Parietal lobe (tissue), 1 donor: ENCODE measurements around the gene MAFG. TPM values are rescaled to one million over a fixed set of nuclear protein-coding genes. Genes with fewer than 3 reads are reported as not detected.

Experiments used
- total RNA-seq: library from RNA; depleted of rRNA; stranded (reverse); fragments of >200 nt; gene quantifications from one replicate; pipeline ENCODE4 v1.2.3, GENCODE V29; 2014

Gene MAFG
- 17.8 TPM for total RNA-seq

DNA sequence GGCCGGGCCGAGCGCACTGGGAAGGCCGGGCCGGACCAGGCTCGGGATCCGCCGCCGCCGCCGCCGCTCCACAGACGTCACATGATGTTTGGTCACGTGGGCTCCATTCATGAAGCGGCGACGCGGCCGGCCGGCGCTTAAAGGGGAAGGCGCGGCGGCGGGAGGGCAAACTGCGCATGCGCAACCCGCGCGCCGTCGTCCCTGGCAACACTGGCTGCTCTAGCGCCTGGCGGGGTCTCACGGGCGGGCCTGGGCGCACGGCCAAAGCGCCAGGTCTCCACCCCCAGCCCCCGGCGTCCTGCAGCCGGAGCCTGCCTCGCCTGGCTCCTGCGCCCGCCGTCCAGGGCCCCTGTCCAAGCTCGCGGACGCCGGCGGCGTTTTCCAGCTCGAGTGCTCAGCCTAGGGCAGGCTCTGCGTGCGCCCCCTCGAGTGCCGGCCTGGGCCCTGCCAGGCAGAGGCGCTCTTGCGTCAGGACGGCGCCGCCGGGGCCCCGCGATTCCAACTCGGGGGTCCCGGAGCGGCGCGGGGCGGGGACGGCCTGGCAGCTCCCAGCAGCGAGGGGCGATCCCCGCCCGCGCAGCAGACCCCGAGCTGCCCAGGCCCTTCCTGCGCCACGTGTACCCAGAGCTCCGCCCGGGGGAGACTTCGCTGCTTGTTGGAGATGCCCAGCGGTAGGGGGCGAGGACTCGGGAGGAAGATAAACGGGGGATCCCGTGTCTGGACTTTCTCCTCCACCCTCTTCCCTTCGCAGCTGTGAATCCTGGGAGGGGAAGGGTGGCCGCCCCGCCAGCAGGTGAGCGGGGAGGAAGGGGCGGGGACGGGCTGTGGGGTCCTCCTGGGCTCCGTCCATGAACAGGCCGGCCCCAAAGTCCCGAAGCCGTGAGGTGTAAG is at the start of gene MAFG:
TSS of gene MAFG (minus strand) at position 83 of the 891 bp plus-strand sequence. CDS start 4,550 bp downstream, outside the sequence.

DNA sequence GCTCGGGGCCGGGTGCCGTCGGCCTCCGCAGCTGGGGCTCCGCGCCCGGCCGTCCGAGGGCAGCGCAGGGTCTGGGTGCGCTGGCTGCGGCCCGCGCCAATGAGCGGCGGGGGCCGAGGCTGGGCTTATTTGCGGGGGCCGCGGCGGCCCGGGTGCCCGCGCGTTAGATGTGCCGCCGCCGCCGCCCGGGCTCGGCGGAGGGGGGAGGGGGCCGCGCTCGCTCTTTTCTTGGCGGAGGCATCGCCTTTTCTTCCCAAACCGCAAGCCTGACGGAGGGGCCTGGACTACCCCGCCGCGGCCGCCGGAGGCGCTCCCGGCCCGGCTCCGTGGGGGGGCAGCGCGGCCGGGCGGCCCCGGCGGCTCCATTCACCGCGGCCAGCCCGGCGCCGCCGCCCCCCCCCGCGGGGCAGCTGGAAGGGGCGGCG is 33.6 kb upstream of the MAFG start, which contains the start of gene NOTUM:
TSS of gene NOTUM (minus strand) at position 101 of the 425 bp plus-strand sequence. CDS start 278 bp downstream, outside the sequence.

DNA sequence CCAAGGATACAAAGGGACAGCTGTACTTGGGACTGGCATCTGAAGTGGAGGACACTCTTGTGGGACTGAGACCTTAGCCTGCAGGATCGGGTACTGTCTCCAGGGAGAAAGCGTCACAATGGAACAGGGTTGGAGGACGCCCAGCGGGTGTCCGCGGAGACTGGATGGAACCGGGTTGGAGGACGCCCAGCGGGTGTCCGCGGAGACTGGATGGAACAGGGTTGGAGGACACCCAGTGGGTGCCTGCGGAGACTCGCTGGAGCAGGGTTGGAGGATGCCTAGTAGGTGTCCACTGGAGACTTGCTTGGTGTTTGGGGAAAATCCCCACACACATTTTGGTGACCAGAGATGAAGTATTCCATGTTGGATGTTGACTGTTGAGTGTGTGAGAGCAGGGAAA is 19.7 kb upstream of the MAFG start, which contains the start of gene MYADML2:
TSS of gene MYADML2 (minus strand) at position 45 of the 400 bp plus-strand sequence. CDS start 5,492 bp downstream, outside the sequence.

DNA sequence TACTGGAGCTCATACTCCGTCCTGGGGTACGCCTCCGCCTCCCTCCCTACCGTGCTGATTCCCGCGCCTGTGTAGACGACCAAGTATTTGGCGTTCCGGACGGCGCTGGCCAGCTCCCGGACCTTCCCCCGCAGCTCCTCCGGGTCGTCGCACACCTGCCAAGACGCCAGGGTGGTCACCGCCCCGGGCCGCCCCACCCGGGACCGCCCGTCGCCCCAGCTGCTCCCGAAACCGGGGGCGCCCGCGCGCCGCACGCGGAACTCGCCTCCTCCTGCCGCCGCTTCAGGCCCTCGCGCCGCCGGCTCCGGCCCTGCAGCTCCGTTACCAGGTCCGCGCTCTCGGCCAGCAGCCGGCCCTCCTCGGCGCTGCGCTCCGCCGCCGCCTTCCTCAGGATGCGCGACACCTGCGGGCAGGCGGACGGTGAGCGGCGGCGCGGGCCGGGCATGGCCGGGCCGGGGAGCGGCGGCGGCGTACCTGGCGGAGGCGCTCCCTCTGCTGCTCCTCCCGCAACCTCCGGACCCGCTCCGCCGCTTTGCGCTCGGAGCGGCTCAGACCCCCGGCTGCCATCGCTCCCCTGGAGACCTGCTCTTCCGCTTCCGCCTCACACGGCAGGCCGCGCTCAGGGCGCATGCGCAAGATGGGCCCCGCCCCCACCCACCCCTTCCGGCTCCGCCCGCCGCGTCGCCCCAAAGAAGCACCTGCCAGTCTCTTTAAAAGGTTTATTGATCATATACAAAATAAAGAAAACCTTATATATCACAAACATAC is 9.8 kb downstream of the MAFG start, which contains the start of gene SIRT7:
TSS of gene SIRT7 (minus strand) at position 612 of the 768 bp plus-strand sequence. CDS start at position 567, 45 bp downstream.

DNA sequence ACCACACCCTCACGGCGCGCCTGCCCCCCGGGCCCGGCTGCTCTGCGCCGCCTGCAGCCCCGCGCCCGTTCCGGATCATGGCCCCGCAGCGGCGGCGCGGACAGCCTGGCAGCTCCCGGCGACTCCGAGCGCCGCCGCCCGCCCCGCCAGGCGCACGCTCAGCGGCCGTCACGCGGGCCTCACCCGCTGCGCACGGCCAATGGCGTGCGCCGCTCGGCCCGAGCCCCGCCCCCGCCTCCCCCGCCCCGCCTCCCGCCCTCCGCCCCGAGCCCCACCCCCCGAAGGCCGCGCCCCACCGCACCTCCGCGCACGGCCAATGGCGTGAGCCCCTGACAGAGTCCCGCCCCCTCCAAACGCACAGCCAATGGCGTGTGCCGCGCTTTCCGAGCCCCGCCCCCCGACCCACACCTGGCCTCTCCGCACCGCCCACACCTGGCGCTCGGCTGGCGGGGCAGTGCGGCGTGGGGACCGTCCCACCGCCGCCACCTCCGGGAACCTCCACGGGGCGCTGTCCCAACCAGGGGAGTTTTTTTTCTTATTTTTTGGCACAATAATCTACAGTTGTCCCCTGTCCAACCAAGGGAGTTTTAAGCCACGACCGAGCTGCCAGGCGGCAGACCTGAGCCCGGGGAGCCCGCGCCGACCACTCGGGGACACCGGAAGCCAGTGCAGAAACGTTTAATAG is 16.1 kb downstream of the MAFG start, which contains the start of gene PCYT2:
TSS of gene PCYT2 (minus strand) at position 123 of the 685 bp plus-strand sequence. CDS start at position 79, 44 bp downstream.

DNA sequence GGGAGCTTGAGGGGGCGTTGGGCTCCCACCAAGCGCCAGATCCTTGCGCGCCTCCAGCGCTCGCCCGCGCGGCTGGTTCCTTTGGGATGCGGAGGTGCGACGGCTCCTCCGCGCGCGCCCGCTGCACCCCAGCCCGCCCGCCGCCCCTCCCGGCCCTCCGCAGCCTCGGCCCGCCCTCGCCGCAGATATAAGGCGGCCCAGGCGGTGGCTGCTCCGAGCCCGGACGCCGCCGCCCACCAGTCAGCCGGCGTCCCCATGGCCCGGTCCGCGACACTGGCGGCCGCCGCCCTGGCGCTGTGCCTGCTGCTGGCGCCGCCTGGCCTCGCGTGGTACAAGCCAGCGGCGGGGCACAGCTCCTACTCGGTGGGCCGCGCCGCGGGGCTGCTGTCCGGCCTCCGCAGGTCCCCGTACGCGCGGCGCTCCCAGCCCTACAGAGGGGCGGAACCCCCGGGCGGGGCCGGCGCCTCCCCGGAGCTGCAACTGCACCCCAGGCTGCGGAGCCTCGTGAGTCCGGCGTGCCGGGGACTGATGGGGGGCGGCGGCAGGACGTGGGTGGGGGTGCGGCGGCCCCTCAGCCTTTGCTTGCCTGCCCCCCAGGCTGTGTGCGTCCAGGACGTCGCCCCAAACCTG is 25.4 kb downstream of the MAFG start, which contains the start of gene NPB:
TSS of gene NPB (plus strand) at position 216 of the 630 bp plus-strand sequence. CDS start at position 256, 40 bp downstream.

DNA sequence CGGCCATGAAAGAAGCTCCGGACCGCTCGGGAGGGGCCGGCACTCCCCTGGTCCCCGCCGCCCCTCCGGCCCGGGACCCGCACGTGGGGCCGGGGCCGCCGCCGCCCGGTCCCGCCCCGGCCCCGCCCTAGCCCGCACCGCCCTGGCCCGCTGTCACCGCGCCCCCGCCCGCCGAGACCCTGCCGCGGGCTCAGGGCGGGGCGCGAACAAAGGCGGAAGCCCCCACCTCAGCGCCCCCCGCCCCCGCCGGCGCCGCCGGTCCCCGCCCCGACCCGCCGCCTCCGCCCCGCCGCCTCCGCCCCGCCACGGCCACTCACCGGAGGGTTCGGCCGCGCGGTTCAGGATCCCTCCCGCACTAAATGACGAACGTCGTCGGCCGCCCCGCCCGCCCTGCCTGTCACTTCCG is 56.6 kb downstream of the MAFG start, which contains the start of gene ARHGDIA:
TSS of gene ARHGDIA (minus strand) at position 357 of the 406 bp plus-strand sequence. CDS start 1,407 bp downstream, outside the sequence.

Other genes with a start within 250 kb of the MAFG start
- gene ARL16, start 243.9 kb downstream of the MAFG start, total RNA-seq = 31.9 TPM
- 67.9 TPM for gene HGS, start 243.7 kb downstream of the MAFG start, total RNA-seq
- gene MRPL12, start 224.4 kb downstream of the MAFG start, total RNA-seq = 4.7 TPM
- gene SLC25A10, start 215.5 kb downstream of the MAFG start, total RNA-seq = 6.6 TPM
- not detected for gene GCGR, start 123.6 kb downstream of the MAFG start, total RNA-seq
- gene MCRIP1, start 94.4 kb downstream of the MAFG start, total RNA-seq = 69.2 TPM
- gene PPP1R27, start 92.7 kb downstream of the MAFG start, total RNA-seq = not detected
- gene P4HB, start 67.2 kb downstream of the MAFG start, total RNA-seq = 87.0 TPM
- 57.6 TPM for gene ARHGDIA, start 56.4 kb downstream of the MAFG start, total RNA-seq
- gene ALYREF, start 36.1 kb downstream of the MAFG start, total RNA-seq = 62.3 TPM
- 57.0 TPM for gene ANAPC11, start 36.0 kb downstream of the MAFG start, total RNA-seq
- gene NPB, start 25.5 kb downstream of the MAFG start, total RNA-seq = 2.5 TPM
- 31.3 TPM for gene PCYT2, start 16.3 kb downstream of the MAFG start, total RNA-seq
- gene SIRT7, start 9.6 kb downstream of the MAFG start, total RNA-seq = 15.3 TPM
- gene PYCR1, start 9.6 kb upstream of the MAFG start, total RNA-seq = 18.2 TPM
- gene MYADML2, start 19.5 kb upstream of the MAFG start, total RNA-seq = not detected
- gene NOTUM, start 33.5 kb upstream of the MAFG start, total RNA-seq = 0.63 TPM
- gene ASPSCR1, start 49.9 kb upstream of the MAFG start, total RNA-seq = 22.5 TPM
- 28.5 TPM for gene CENPX, start 95.1 kb upstream of the MAFG start, total RNA-seq
- 24.7 TPM for gene LRRC45, start 95.6 kb upstream of the MAFG start, total RNA-seq
- gene RAC3, start 103.9 kb upstream of the MAFG start, total RNA-seq = 80.4 TPM
- gene DCXR, start 110.0 kb upstream of the MAFG start, total RNA-seq = 16.3 TPM
- 27.2 TPM for gene RFNG, start 124.1 kb upstream of the MAFG start, total RNA-seq
- 78.9 TPM for gene GPS1, start 124.2 kb upstream of the MAFG start, total RNA-seq
- gene DUS1L, start 138.1 kb upstream of the MAFG start, total RNA-seq = 34.4 TPM
- gene FASN, start 170.5 kb upstream of the MAFG start, total RNA-seq = 128 TPM